Panc1 (cell line): ENCODE measurements around the gene TMC5.
"Not testable (repeated sequence)": the region's sequence is repeated elsewhere in the genome, so short reads cannot be mapped to it uniquely, and the experiment has no call there.

Source experiments
- POLR2AphosphoS5 ChIP-seq: IDR thresholded peaks from 2 replicates; pipeline ENCODE4 v1.6.1; 2012; ENCODE audit warnings: mild to moderate bottlenecking, low read depth, low read length, moderate library complexity
- TF ChIP-seq, protein P1 (sequence below), 2 experiments: IDR thresholded peaks; 2 replicates each; pipeline ENCODE4 v1.6.1; 2011 to 2012; ENCODE audit warnings: low read depth in 2 of 2, control low read depth in 1 of 2, low read length in 1 of 2, mild to moderate bottlenecking in 1 of 2, moderate library complexity in 1 of 2; ENCODE audit not compliant: insufficient read depth in 1 of 2

DNA sequence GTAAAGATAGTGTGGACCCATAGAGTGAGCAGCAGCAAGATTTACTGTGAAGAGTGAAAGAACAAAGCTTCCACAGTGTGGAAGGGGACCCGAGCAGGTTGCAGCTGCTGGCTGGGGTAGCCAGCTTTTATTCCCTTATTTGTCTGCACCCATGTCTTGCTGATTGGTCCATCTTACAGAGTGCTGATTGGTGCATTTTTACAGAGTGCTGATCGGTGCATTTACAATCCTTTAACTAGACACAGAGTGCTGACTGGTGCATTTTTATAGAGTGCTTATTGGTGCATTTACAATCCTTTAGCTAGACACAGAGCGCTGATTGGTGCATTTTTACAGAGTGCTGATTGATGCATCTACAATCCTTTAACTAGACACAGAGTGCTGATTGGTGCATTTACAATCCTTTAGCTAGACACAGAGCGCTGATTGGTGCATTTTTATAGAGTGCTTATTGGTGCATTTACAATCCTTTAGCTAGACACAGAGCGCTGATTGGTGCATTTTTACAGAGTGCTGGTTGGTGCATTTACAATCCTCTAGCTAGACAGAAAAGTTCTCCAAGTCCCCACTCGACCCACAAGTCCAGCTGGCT, 26.4 kb upstream of the TMC5 start:
- TF ChIP-seq, protein P1, sequence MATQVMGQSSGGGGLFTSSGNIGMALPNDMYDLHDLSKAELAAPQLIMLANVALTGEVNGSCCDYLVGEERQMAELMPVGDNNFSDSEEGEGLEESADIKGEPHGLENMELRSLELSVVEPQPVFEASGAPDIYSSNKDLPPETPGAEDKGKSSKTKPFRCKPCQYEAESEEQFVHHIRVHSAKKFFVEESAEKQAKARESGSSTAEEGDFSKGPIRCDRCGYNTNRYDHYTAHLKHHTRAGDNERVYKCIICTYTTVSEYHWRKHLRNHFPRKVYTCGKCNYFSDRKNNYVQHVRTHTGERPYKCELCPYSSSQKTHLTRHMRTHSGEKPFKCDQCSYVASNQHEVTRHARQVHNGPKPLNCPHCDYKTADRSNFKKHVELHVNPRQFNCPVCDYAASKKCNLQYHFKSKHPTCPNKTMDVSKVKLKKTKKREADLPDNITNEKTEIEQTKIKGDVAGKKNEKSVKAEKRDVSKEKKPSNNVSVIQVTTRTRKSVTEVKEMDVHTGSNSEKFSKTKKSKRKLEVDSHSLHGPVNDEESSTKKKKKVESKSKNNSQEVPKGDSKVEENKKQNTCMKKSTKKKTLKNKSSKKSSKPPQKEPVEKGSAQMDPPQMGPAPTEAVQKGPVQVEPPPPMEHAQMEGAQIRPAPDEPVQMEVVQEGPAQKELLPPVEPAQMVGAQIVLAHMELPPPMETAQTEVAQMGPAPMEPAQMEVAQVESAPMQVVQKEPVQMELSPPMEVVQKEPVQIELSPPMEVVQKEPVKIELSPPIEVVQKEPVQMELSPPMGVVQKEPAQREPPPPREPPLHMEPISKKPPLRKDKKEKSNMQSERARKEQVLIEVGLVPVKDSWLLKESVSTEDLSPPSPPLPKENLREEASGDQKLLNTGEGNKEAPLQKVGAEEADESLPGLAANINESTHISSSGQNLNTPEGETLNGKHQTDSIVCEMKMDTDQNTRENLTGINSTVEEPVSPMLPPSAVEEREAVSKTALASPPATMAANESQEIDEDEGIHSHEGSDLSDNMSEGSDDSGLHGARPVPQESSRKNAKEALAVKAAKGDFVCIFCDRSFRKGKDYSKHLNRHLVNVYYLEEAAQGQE (IDR thresholded peaks at IDR 0.05; ENCODE audit: insufficient read depth in 1 of 2, low read depth in 2 of 2, low read length in 1 of 2), result not testable (repeated sequence)
- not testable (repeated sequence) for TF ChIP-seq POLR2AphosphoS5
